H1 (cell line): Measurements from ENCODE around the gene OPALIN. TPM values are rescaled to one million over a fixed set of nuclear protein-coding genes. Genes with fewer than 3 reads are reported as not detected.

Experiments used
- CTCF ChIA-PET: fragments of 300-600 bp; sonication (Branson Sonifier 250); formaldehyde crosslinking; loops from one replicate; lab custom pipeline; 2021; ENCODE audit not compliant: partially characterized antibody; lab: Charles Lee
- POLR2A ChIA-PET: fragments of 300-600 bp; sonication (Branson Sonifier 250); formaldehyde crosslinking; loops from one replicate; lab custom pipeline; 2021; ENCODE audit warnings: inconsistent platforms; ENCODE audit not compliant: partially characterized antibody; lab: Charles Lee
- DNase-seq, 2 experiments: peaks; one replicate each; pipeline versions ENCODE4 v3.0.0 to v3.0.0-alpha.2; 2010 to 2022; ENCODE audit warnings: low spot score in 2 of 2, low read depth in 1 of 2, mixed read lengths in 1 of 2
- FAIRE-seq: peaks from 2 replicates; lab custom pipeline; 2011; peaks lifted over from hg19 to GRCh38; lab: Jason Lieb, UNC
- H2AFZ ChIP-seq: 2 replicates; pipeline ENCODE4 v1.8.1; 2012; ENCODE audit warnings: low read length, inconsistent platforms
- H2AK5ac ChIP-seq: 2 replicates; pipeline ENCODE4 v1.6.1; 2013; ENCODE audit warnings: low read depth, low read length
- H2BK120ac ChIP-seq: replicated peaks from 2 replicates; pipeline ENCODE3; 2013; ENCODE audit warnings: low read depth, low read length, inconsistent platforms
- H2BK12ac ChIP-seq: 2 replicates; pipeline ENCODE4 v1.6.1; 2013; ENCODE audit warnings: low read depth, low read length
- H2BK15ac ChIP-seq: 2 replicates; pipeline ENCODE4 v1.6.1; 2013; ENCODE audit warnings: low read length
- H2BK20ac ChIP-seq: 2 replicates; pipeline ENCODE4 v1.6.1; 2013; ENCODE audit warnings: low read length
- H2BK5ac ChIP-seq: 2 replicates; pipeline ENCODE4 v1.6.1; 2013; ENCODE audit warnings: low read depth, low read length
- H3K14ac ChIP-seq: 2 replicates; pipeline ENCODE4 v1.6.1; 2013; ENCODE audit warnings: inconsistent platforms; ENCODE audit not compliant: insufficient read length
- H3K18ac ChIP-seq: 2 replicates; pipeline ENCODE4 v1.6.1; 2013; ENCODE audit warnings: low read length; ENCODE audit errors: extremely low read depth
- H3K23ac ChIP-seq: 2 replicates; pipeline ENCODE4 v1.6.1; 2013; ENCODE audit warnings: inconsistent platforms; ENCODE audit not compliant: insufficient read length
- H3K23me2 ChIP-seq: 2 replicates; pipeline ENCODE4 v1.6.1; 2013; ENCODE audit warnings: low read depth, low read length
- H3K27ac ChIP-seq: 2 replicates; pipeline ENCODE4 v1.6.1; 2011; ENCODE audit warnings: low read depth, low read length, inconsistent platforms
- H3K27me3 ChIP-seq, 4 experiments: replicated peaks in 1 of 4; 1 replicate in 1 of 4; 2 replicates in 3 of 4; pipeline versions ENCODE4 v1.6.1 to v1.8.1; 2011 to 2013; ENCODE audit warnings: low read length in 3 of 4, mild to moderate bottlenecking in 3 of 4, inconsistent platforms in 2 of 4, mixed read lengths in 2 of 4, moderate library complexity in 1 of 4; ENCODE audit not compliant: control insufficient read depth in 3 of 4, insufficient read depth in 3 of 4; ENCODE audit errors: extremely low read depth in 1 of 4
- H3K36me3 ChIP-seq, 4 experiments: 2 replicates each; pipeline versions ENCODE4 v1.6.1 to v1.8.1; 2011 to 2013; ENCODE audit warnings: mild to moderate bottlenecking in 4 of 4, low read length in 3 of 4, moderate library complexity in 2 of 4, control low read depth in 1 of 4, inconsistent platforms in 1 of 4; ENCODE audit not compliant: insufficient read depth in 4 of 4, control insufficient read depth in 2 of 4
- H3K4ac ChIP-seq: replicated peaks from 2 replicates; pipeline ENCODE3; 2013; ENCODE audit warnings: low read length, low read depth, mixed read lengths, inconsistent platforms; ENCODE audit not compliant: insufficient read length
- H3K4me1 ChIP-seq, 4 experiments: replicated peaks in 1 of 4; 1 replicate in 1 of 4; 2 replicates in 3 of 4; pipeline versions ENCODE4 v1.6.1 to v1.8.1; 2011 to 2013; ENCODE audit warnings: low read length in 3 of 4, inconsistent platforms in 2 of 4, mixed read lengths in 1 of 4; ENCODE audit not compliant: insufficient read depth in 4 of 4, control insufficient read depth in 3 of 4
- H3K4me2 ChIP-seq, 2 experiments: 2 replicates each; pipeline versions ENCODE4 v1.6.1 to v1.8.1; 2011 to 2013; ENCODE audit warnings: low read depth in 2 of 2, low read length in 2 of 2, control low read depth in 1 of 2, inconsistent platforms in 1 of 2, mild to moderate bottlenecking in 1 of 2; ENCODE audit not compliant: insufficient read depth in 1 of 2
- H3K4me3 ChIP-seq, 4 experiments: fragments of 200-600, 300-600 bp in 1 of 4; sonication (generic), shearing (Covaris generic), sonication (Bioruptor Twin) in 1 of 4; 2 replicates each; pipeline versions ENCODE4 v1.5.1 to v1.8.1; 2011 to 2016; ENCODE audit warnings: low read length in 4 of 4, low read depth in 3 of 4, control low read depth in 2 of 4, inconsistent platforms in 2 of 4, mild to moderate bottlenecking in 2 of 4, mixed read lengths in 1 of 4, moderate library complexity in 1 of 4; ENCODE audit not compliant: insufficient read depth in 2 of 4; ENCODE audit errors: extremely low read depth in 1 of 4
- H3K56ac ChIP-seq: replicated peaks from 2 replicates; pipeline ENCODE3; 2013; ENCODE audit warnings: low read depth, mild to moderate bottlenecking, mixed read lengths, low read length, inconsistent platforms; ENCODE audit not compliant: insufficient read length
- H3K79me1 ChIP-seq: 2 replicates; pipeline ENCODE4 v1.6.1; 2013; ENCODE audit warnings: low read depth, low read length, control low read depth
- H3K79me2 ChIP-seq, 2 experiments: 2 replicates each; pipeline versions ENCODE4 v1.6.1 to v1.8.1; 2012 to 2013; ENCODE audit warnings: low read length in 2 of 2, mild to moderate bottlenecking in 2 of 2, inconsistent platforms in 1 of 2; ENCODE audit not compliant: insufficient read depth in 2 of 2, control insufficient read depth in 1 of 2
- H3K9ac ChIP-seq, 4 experiments: replicated peaks in 1 of 4; 1 replicate in 1 of 4; 2 replicates in 3 of 4; pipeline versions ENCODE4 v1.6.1 to v1.8.1; 2011 to 2013; ENCODE audit warnings: low read depth in 3 of 4, low read length in 3 of 4, control low read depth in 2 of 4, mild to moderate bottlenecking in 2 of 4, moderate library complexity in 2 of 4, inconsistent platforms in 1 of 4; ENCODE audit errors: extremely low read depth in 1 of 4
- H3K9me3 ChIP-seq, 2 experiments: 2 replicates each; pipeline versions ENCODE4 v1.6.1 to v1.8.1; 2012 to 2013; ENCODE audit warnings: mild to moderate bottlenecking in 2 of 2, moderate library complexity in 2 of 2, control low read depth in 1 of 2, inconsistent platforms in 1 of 2, low read depth in 1 of 2, low read length in 1 of 2, mixed read lengths in 1 of 2; ENCODE audit not compliant: insufficient read depth in 2 of 2
- H4K20me1 ChIP-seq, 2 experiments: replicated peaks in 1 of 2; 2 replicates each; pipeline versions ENCODE3 to v1.8.1; 2011 to 2013; ENCODE audit warnings: inconsistent platforms in 2 of 2, low read length in 2 of 2, mild to moderate bottlenecking in 1 of 2; ENCODE audit not compliant: insufficient read depth in 2 of 2, control insufficient read depth in 1 of 2
- H4K5ac ChIP-seq: 2 replicates; pipeline ENCODE4 v1.6.1; 2013; ENCODE audit warnings: low read length, low read depth, mixed read lengths, inconsistent platforms; ENCODE audit not compliant: insufficient read length
- H4K8ac ChIP-seq: 2 replicates; pipeline ENCODE4 v1.8.0; 2013; ENCODE audit warnings: mild to moderate bottlenecking, moderate library complexity, low read length, inconsistent platforms; ENCODE audit not compliant: insufficient read depth; ENCODE audit errors: extremely low read depth
- H4K91ac ChIP-seq: replicated peaks from 2 replicates; pipeline ENCODE3; 2013; ENCODE audit warnings: low read length, mixed read lengths, inconsistent platforms; ENCODE audit not compliant: insufficient read length
- HDAC2 ChIP-seq, 2 experiments: fragments of 300-600 bp in 1 of 2; sonication (generic) in 1 of 2; IDR thresholded peaks; 2 replicates each; pipeline ENCODE4 v1.6.1; 2011 to 2012; ENCODE audit warnings: low read depth in 2 of 2, low read length in 2 of 2, mild to moderate bottlenecking in 2 of 2, moderate library complexity in 2 of 2, borderline replicate concordance in 1 of 2, inconsistent platforms in 1 of 2
- MAFK ChIP-seq: IDR thresholded peaks from 2 replicates; pipeline ENCODE4 v1.6.1; 2012; ENCODE audit warnings: low read depth, mild to moderate bottlenecking, improper control_type of control experiment, low read length
- WGBS, 2 experiments: shearing (Covaris generic) in 1 of 2; methylation state at CpG; one replicate each; pipeline versions ENCODE4 v1.1.6 to v1.1.7; 2013 to 2015; ENCODE audit warnings: low lambda C conversion rate in 2 of 2, mixed read lengths in 2 of 2, inconsistent platforms in 1 of 2, low coverage in 1 of 2, missing lambda C conversion rate in 1 of 2; ENCODE audit not compliant: insufficient replicate concordance in 2 of 2, insufficient coverage in 1 of 2, insufficient read length in 1 of 2; ENCODE audit errors: extremely low coverage in 1 of 2, missing lambda C conversion rate in 1 of 2; 5-methylcytosine and 5-hydroxymethylcytosine counted together
- polyA plus RNA-seq, 7 experiments: library from polyadenylated mRNA; depleted of rRNA in 3 of 7; stranded (reverse) in 5 of 7; unstranded in 2 of 7; fragments of >200 nt in 5 of 7; fragments of 200-250 nt in 2 of 7; gene quantifications; 1 replicate in 5 of 7; 2 replicates in 1 of 7; 4 replicates in 1 of 7; pipeline versions ENCODE4 v1.2.1 to v1.2.3, GENCODE V29; 2011 to 2013; ENCODE audit warnings: missing spikeins in 2 of 7, mixed read lengths in 2 of 7
- total RNA-seq: library from RNA; stranded (reverse); fragmentation: NEBNext Ultra II Directional; extraction: Animal tissue kit (Norgen Biotek cat#: 25700); gene quantifications from 2 replicates; pipeline ENCODE4 v1.2.1, GENCODE V29; 2021

The OPALIN gene
- total and polyA plus RNA-seq, 2 of the 8 experiments (the other 6 are each of a cell fraction or from before 2014, with no cell fraction given) = 0.03 TPM; not detected in 1

DNA sequence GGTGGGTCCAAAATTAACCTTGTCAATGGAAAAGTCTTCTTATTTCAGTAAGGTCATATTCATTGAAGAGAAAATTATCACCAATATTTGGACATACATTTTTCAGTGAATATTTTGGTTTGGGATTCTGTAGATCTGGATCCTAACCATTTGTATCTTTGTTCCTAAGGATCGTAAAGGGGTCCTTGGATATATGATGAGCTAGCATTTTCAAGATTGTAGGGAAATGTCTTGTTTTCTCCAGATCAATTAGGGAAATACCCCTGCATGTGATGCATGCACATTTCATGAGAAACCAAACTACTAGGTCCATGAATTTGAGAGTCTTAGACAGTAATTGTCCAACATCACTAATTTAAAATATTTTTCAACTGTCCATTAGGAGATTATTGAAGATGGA is 36.5 kb downstream of the OPALIN start:
- Histone ChIP-seq H4K91ac (no peak overlapping the region), H3K27ac (no peak overlapping the region), H2BK15ac (no peak overlapping the region), H3K14ac (no peak overlapping the region), H2BK20ac (no peak overlapping the region), H2BK5ac (no peak overlapping the region), H3K27me3 (no peaks in the 10 kb centered on the region), H2BK12ac (no peak overlapping the region), H4K20me1 (no peaks in the 10 kb centered on the region), H2AFZ (no peak overlapping the region), H3K36me3 (no peaks in the 10 kb centered on the region), H3K18ac (no peak overlapping the region), H2AK5ac (no peak overlapping the region), H4K8ac (no peak overlapping the region), H3K4ac (no peak overlapping the region), H3K9me3 (no peaks in the 10 kb centered on the region), H3K79me1 (no peaks in the 10 kb centered on the region), H3K79me2 (no peaks in the 10 kb centered on the region), H3K23me2 (no peaks in the 10 kb centered on the region), H3K4me1 (peaks cover 0 to 6% (median 0%) of the 10 kb centered on the region in 4 experiments; a peak in 2 of 7 replicates), H3K23ac (no peak overlapping the region), H3K56ac (no peak overlapping the region), H3K4me2 (no peak overlapping the region), H3K9ac (no peak overlapping the region), H4K5ac (no peak overlapping the region), H2BK120ac (no peak overlapping the region), H3K4me3 (no peak overlapping the region)
- FAIRE-seq = no peak
- 81% methylated on average over 1 of the region's 1 CpG; no CpG with 5 or more reads in 1 of the 2 experiments for WGBS, 2 experiments
- no peak for DNase-seq
- TF ChIP-seq MAFK = peak; percentile 32; the same call in 1 of the 2 replicates
- TF ChIP-seq HDAC2 (IDR thresholded peaks at IDR 0.05; ENCODE audit: borderline replicate concordance in 1 of 2, low read depth in 2 of 2, low read length in 2 of 2) = no peak
- ChIA-PET CTCF (interaction anchor here (0.6 to 11.8 kb wide), 30 partner anchors 8 to 306 kb away, joined by 3 to 119 read pairs (median 4); partner anchors contain the start of gene OPALIN), POLR2A (interaction anchor here (1.6 kb wide), 1 partner anchor 93 kb away, joined by 3 read pairs; no protein-coding TSS in a partner anchor)
